CD4-positive, alpha-beta memory T cell (primary cell): ENCODE results near the gene DRGX. TPM values are rescaled to one million over a fixed set of nuclear protein-coding genes. Genes with fewer than 3 reads are reported as not detected.

Experiments used
- CTCF ChIA-PET: fragments of 350-600 bp; sonication (Branson Sonifier 250); formaldehyde crosslinking; loops from one replicate; lab custom pipeline; 2021; ENCODE audit warnings: inconsistent platforms; ENCODE audit not compliant: partially characterized antibody; lab: Charles Lee
- POLR2A ChIA-PET: fragments of 350-600 bp; sonication (Branson Sonifier 250); formaldehyde crosslinking; loops from one replicate; lab custom pipeline; 2021; ENCODE audit not compliant: partially characterized antibody; lab: Charles Lee
- DNase-seq, 5 donors: peaks; one replicate each; pipeline versions ENCODE4 v3.0.0 to v3.0.0-alpha.2; 2020 to 2022; ENCODE audit warnings: mixed read lengths in 1 of 5
- H3K27ac ChIP-seq: one replicate; pipeline ENCODE4 v1.7.0; 2013; ENCODE audit warnings: low read depth, low read length
- H3K27me3 ChIP-seq: 2 replicates; pipeline ENCODE4 v1.7.0; 2013; ENCODE audit warnings: mild to moderate bottlenecking, low read length, moderate library complexity; ENCODE audit not compliant: insufficient read depth
- H3K36me3 ChIP-seq: 2 replicates; pipeline ENCODE4 v1.7.0; 2013; ENCODE audit warnings: mild to moderate bottlenecking, low read length, moderate library complexity; ENCODE audit not compliant: insufficient read depth
- H3K4me1 ChIP-seq: 2 replicates; pipeline ENCODE4 v1.7.0; 2013; ENCODE audit warnings: mild to moderate bottlenecking, low read length, moderate library complexity; ENCODE audit not compliant: insufficient read depth
- H3K4me3 ChIP-seq, 2 donors: one replicate each; pipeline ENCODE4 v1.7.0; 2013; ENCODE audit warnings: low read length in 2 of 2, mild to moderate bottlenecking in 1 of 2
- H3K9me3 ChIP-seq, 2 donors: one replicate each; pipeline ENCODE4 v1.7.0; 2013; ENCODE audit warnings: low read length in 2 of 2, control low read depth in 1 of 2; ENCODE audit not compliant: control insufficient read depth in 1 of 2
- H3K27ac Mint-ChIP-seq, 7 donors: one replicate each; pipeline ENCODE4 v1.8.0; 2020 to 2021; ENCODE audit warnings: mixed read lengths in 7 of 7, mild to moderate bottlenecking in 6 of 7, inconsistent platforms in 3 of 7, moderate library complexity in 3 of 7
- H3K27me3 Mint-ChIP-seq, 2 donors: one replicate each; pipeline ENCODE4 v1.8.0; 2020 to 2021; ENCODE audit warnings: mixed read lengths in 2 of 2
- H3K36me3 Mint-ChIP-seq, 2 donors: one replicate each; pipeline ENCODE4 v1.8.0; 2020 to 2021; ENCODE audit warnings: mixed read lengths in 2 of 2, inconsistent platforms in 1 of 2, mild to moderate bottlenecking in 1 of 2
- H3K4me1 Mint-ChIP-seq, 4 donors: one replicate each; pipeline ENCODE4 v1.8.0; 2020 to 2021; ENCODE audit warnings: mixed read lengths in 4 of 4, mild to moderate bottlenecking in 1 of 4
- H3K4me3 Mint-ChIP-seq, 8 donors: one replicate each; pipeline ENCODE4 v1.8.0; 2020 to 2021; ENCODE audit warnings: mixed read lengths in 8 of 8, mild to moderate bottlenecking in 7 of 8, moderate library complexity in 6 of 8, inconsistent platforms in 3 of 8
- H3K9me3 Mint-ChIP-seq, 8 donors: one replicate each; pipeline ENCODE4 v1.8.0; 2020 to 2021; ENCODE audit warnings: mixed read lengths in 8 of 8, mild to moderate bottlenecking in 5 of 8, inconsistent platforms in 3 of 8, moderate library complexity in 1 of 8
- intact Hi-C: fragments of 100-400 bp; cut with micrococcal nuclease; formaldehyde crosslinking; loops from one replicate; pipeline ENCODE4 v1.15.1; 2023
- polyA plus RNA-seq, 2 donors: library from polyadenylated mRNA; unstranded; fragments of 300-500 nt; fragmentation: Illumina TruSeq; gene quantifications; one replicate each; pipeline ENCODE4 v1.2.3, GENCODE V29; 2021
- total RNA-seq, 2 experiments: library from RNA; stranded (reverse); gene quantifications; one replicate each; pipeline ENCODE4 v1.2.3, GENCODE V29; 2021

DRGX gene
- total and polyA plus RNA-seq, 4 experiments from 2014 or later = not detected

DNA sequence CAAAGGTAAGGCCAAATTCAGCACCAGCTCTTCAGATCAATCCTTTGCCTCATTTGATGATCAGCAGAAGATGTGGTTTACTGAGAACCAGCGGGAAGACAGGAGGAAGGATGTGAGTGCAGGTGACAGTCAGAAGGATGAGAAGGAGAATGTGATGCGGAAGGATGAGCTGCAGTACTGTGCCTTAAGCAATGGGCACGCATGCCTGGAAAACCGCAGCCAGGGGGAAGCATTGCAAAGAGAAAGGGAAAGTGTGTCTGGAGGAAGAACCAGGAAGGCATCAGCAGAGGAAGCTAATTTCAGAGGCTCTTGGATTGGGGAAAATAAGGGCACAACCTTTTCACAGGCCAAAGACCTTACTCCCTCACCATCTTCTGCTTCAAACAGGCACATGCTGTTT lies 71.2 kb downstream of the DRGX start:
- ChIA-PET CTCF (no interaction called here), POLR2A (no interaction called here)
- Mint-ChIP-seq H3K4me3 (no peak overlapping the region), H3K9me3 (no peaks in the 10 kb centered on the region), H3K27ac (no peak overlapping the region), H3K27me3 (peaks cover 0 to 3% of the 10 kb centered on the region in 2 donors), H3K36me3 (no peaks in the 10 kb centered on the region), H3K4me1 (peaks cover 0 to 2% (median 0%) of the 10 kb centered on the region in 4 donors)
- Histone ChIP-seq H3K9me3 (no peaks in the 10 kb centered on the region), H3K27ac (no peak overlapping the region), H3K27me3 (no peaks in the 10 kb centered on the region), H3K36me3 (no peaks in the 10 kb centered on the region), H3K4me1 (no peaks in the 10 kb centered on the region), H3K4me3 (no peak overlapping the region)
- intact Hi-C loops = no loop called here
- DNase-seq = no peak

DNA sequence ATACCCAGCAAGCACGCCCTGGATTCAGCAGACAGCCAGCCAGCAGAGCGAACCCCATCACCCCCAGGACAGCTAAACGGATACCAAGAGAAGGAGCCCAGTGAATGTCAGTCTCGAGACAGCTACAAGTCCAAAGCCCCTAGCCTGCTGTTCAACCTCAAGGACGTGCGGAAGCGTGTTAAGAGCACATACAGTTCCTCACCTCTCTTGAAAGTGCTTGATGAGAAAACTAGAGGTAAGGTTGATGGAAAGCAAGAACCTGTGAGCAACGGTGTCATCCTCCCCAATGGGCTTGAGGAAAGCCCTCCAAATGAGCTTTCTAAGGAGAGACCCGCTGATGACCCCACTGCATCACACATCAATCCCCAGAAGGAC lies 72.0 kb downstream of the DRGX start:
- no peaks in the 10 kb centered on the region for H3K9me3 ChIP-seq
- DNase-seq = no peak
- ChIA-PET CTCF (no interaction called here), POLR2A (no interaction called here)
- no peaks in the 10 kb centered on the region for H3K27me3 ChIP-seq
- Mint-ChIP-seq H3K36me3 (no peaks in the 10 kb centered on the region), H3K9me3 (no peaks in the 10 kb centered on the region), H3K4me1 (peaks cover 0 to 2% (median 0%) of the 10 kb centered on the region in 4 donors), H3K4me3 (no peak overlapping the region), H3K27me3 (peaks cover 0 to 1% of the 10 kb centered on the region in 2 donors), H3K27ac (no peak overlapping the region)
- intact Hi-C loops = no loop called here
- no peaks in the 10 kb centered on the region for H3K36me3 ChIP-seq
- no peak overlapping the region for H3K4me3 ChIP-seq
- H3K27ac ChIP-seq = no peak overlapping the region
- no peaks in the 10 kb centered on the region for H3K4me1 ChIP-seq

DNA sequence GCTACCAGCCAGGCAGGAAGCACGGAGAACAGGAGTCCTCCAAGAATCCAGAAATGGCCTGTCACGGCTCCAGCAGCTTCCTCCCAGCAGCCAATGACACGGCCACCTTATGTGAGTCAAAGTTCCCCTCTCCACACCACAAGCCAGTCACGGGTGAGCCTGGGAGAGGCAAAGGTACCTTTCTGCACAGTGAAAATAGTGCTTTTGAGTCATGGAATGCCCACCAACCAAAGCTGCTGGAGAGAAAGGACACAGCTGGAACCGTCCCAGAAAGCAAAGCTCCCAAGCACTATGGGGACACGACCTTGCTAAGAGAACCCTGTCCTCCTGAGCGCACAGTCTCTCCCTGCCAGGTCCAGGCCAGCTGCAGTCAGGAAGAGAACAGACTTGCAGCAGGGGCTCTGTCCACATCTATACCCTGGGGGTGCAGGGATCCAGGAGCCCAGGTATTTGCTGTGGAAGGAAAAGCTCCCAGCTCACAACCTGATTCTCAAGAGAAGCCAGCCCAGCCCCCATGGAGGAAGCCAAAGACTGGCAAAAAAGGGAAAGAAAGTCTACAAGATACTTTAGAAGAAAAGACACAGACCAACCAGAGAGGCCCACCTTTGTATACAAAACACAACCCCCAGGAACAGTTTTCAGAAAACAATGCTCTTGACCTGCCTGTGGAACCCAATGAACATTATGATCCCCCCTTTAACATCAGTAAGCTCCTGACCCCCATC lies 72.6 kb downstream of the DRGX start:
- H3K36me3 Mint-ChIP-seq = no peaks in the 10 kb centered on the region
- DNase-seq = no peak
- H3K27ac Mint-ChIP-seq = no peak overlapping the region
- no peak overlapping the region for H3K4me3 Mint-ChIP-seq
- no peaks in the 10 kb centered on the region for H3K27me3 Mint-ChIP-seq
- no peak overlapping the region for H3K4me3 ChIP-seq
- H3K4me1 Mint-ChIP-seq = peaks cover 0 to 2% (median 0%) of the 10 kb centered on the region in 4 donors
- no peaks in the 10 kb centered on the region for H3K27me3 ChIP-seq
- H3K9me3 Mint-ChIP-seq = no peaks in the 10 kb centered on the region
- ChIA-PET CTCF (no interaction called here), POLR2A (no interaction called here)
- intact Hi-C loops = no loop called here
- no peaks in the 10 kb centered on the region for H3K4me1 ChIP-seq
- no peaks in the 10 kb centered on the region for H3K36me3 ChIP-seq
- no peaks in the 10 kb centered on the region for H3K9me3 ChIP-seq
- no peak overlapping the region for H3K27ac ChIP-seq

GRCh38 chr10:49322371-49323170 lies 73.3 kb downstream of the DRGX start:
- ChIA-PET POLR2A (no interaction called here), CTCF (no interaction called here)
- Histone ChIP-seq H3K27me3 (no peaks in the 10 kb centered on the region), H3K27ac (no peak overlapping the region), H3K9me3 (no peaks in the 10 kb centered on the region), H3K4me3 (no peak overlapping the region), H3K4me1 (no peaks in the 10 kb centered on the region), H3K36me3 (no peaks in the 10 kb centered on the region)
- Mint-ChIP-seq H3K27me3 (no peaks in the 10 kb centered on the region), H3K9me3 (no peaks in the 10 kb centered on the region), H3K27ac (no peak overlapping the region), H3K4me3 (no peak overlapping the region), H3K36me3 (no peaks in the 10 kb centered on the region), H3K4me1 (peaks cover 0 to 2% (median 0%) of the 10 kb centered on the region in 4 donors)
- intact Hi-C loops = no loop called here
- no peak for DNase-seq

DNA sequence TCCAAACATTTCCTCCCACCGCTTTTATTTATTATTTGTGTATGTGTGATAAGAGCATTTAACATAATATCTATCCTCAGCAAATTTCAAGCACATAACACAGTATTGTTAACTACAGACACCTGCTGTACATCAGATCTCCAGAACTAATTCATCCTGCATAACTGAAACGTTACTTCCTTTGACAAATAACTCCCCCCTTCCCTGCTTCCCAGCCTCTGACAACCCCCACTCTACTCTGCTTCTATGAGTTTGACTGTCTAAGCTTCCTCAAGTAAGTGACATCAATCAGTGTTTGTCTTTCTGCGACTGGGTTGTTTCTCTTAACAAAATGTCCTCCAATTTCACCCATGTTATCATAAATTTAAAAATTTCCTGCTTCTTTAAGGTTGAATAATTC lies 74.9 kb downstream of the DRGX start:
- DNase-seq = no peak
- intact Hi-C loops = no loop called here
- Histone ChIP-seq H3K27me3 (no peaks in the 10 kb centered on the region), H3K9me3 (no peaks in the 10 kb centered on the region), H3K4me3 (no peak overlapping the region), H3K36me3 (no peaks in the 10 kb centered on the region), H3K27ac (no peak overlapping the region), H3K4me1 (no peaks in the 10 kb centered on the region)
- H3K9me3 Mint-ChIP-seq = no peaks in the 10 kb centered on the region
- CTCF ChIA-PET = no interaction called here
- H3K4me3 Mint-ChIP-seq = no peak overlapping the region
- H3K27ac Mint-ChIP-seq = no peak overlapping the region
- POLR2A ChIA-PET = no interaction called here
- H3K4me1 Mint-ChIP-seq = peaks cover 0 to 2% (median 0%) of the 10 kb centered on the region in 4 donors
- no peaks in the 10 kb centered on the region for H3K27me3 Mint-ChIP-seq
- no peaks in the 10 kb centered on the region for H3K36me3 Mint-ChIP-seq

DNA sequence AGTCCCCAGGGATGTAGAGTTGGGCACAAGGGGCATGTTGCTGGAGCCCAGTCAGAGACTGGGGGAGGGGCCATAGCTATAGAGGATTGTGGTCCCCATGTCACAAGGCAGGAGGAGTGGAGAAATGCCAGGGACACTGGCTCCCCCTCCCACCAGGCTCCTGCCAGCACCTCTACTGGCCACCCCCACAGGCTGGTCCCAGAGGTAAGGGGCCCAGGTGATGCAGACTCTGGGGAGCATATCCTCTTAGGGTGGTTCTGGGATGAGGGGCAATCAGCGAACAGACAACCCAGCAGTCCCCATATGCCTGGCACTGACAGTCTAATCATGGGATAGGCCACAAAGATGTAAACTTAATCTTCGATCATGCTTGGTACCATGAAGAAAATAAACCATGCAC lies 75.7 kb downstream of the DRGX start:
- no peaks in the 10 kb centered on the region for H3K9me3 ChIP-seq
- H3K4me3 Mint-ChIP-seq = no peak overlapping the region
- no peaks in the 10 kb centered on the region for H3K4me1 ChIP-seq
- ChIA-PET POLR2A (no interaction called here), CTCF (no interaction called here)
- intact Hi-C loops = no loop called here
- H3K27ac Mint-ChIP-seq = no peak overlapping the region
- no peaks in the 10 kb centered on the region for H3K9me3 Mint-ChIP-seq
- no peak overlapping the region for H3K27ac ChIP-seq
- no peaks in the 10 kb centered on the region for H3K36me3 ChIP-seq
- no peaks in the 10 kb centered on the region for H3K27me3 ChIP-seq
- no peak overlapping the region for H3K4me3 ChIP-seq
- H3K27me3 Mint-ChIP-seq = no peaks in the 10 kb centered on the region
- H3K36me3 Mint-ChIP-seq = no peaks in the 10 kb centered on the region
- no peak for DNase-seq
- H3K4me1 Mint-ChIP-seq = peaks cover 0 to 2% (median 0%) of the 10 kb centered on the region in 4 donors

GRCh38 chr10:49319206-49319605 lies 76.7 kb downstream of the DRGX start:
- H3K27ac ChIP-seq = no peak overlapping the region
- POLR2A ChIA-PET = no interaction called here
- CTCF ChIA-PET = no interaction called here
- no peaks in the 10 kb centered on the region for H3K4me1 ChIP-seq
- Mint-ChIP-seq H3K9me3 (no peaks in the 10 kb centered on the region), H3K27me3 (no peaks in the 10 kb centered on the region), H3K4me1 (no peaks in the 10 kb centered on the region), H3K36me3 (no peaks in the 10 kb centered on the region), H3K27ac (no peak overlapping the region), H3K4me3 (no peak overlapping the region)
- intact Hi-C loops = no loop called here
- DNase-seq = no peak
- no peak overlapping the region for H3K4me3 ChIP-seq
- H3K9me3 ChIP-seq = no peaks in the 10 kb centered on the region
- H3K27me3 ChIP-seq = no peaks in the 10 kb centered on the region
- no peaks in the 10 kb centered on the region for H3K36me3 ChIP-seq
